GM19193 (cell line): ENCODE measurements around the gene FMN1.

Source experiments
- POLR2A ChIP-seq: IDR thresholded peaks from 4 replicates; pipeline ENCODE4 v1.6.1; 2011; ENCODE audit not compliant: insufficient read depth, insufficient read length; ENCODE audit errors: extremely low read depth

Gene FMN1

GRCh38 chr15:33207646-33208045 is 13.1 kb upstream of the FMN1 start:
- TF ChIP-seq POLR2A: no peak

- TF ChIP-seq POLR2A: no peak
These were observed 11.9 kb upstream of the FMN1 start for GRCh38 chr15:33206366-33206765.

- no peak for TF ChIP-seq POLR2A
These were observed 10.4 kb upstream of the FMN1 start for GRCh38 chr15:33204926-33205325.

- no peak for TF ChIP-seq POLR2A
These were observed 9.6 kb upstream of the FMN1 start for GRCh38 chr15:33204087-33204486.

GRCh38 chr15:33201491-33202231 is 7.1 kb upstream of the FMN1 start:
- TF ChIP-seq POLR2A: no peak

GRCh38 chr15:33200903-33201302 is 6.4 kb upstream of the FMN1 start:
- no peak for TF ChIP-seq POLR2A

- TF ChIP-seq POLR2A: no peak
These were observed 5.9 kb upstream of the FMN1 start for GRCh38 chr15:33200444-33200843.

GRCh38 chr15:33198541-33198940 is 4.0 kb upstream of the FMN1 start:
- TF ChIP-seq POLR2A: no peak

GRCh38 chr15:33197636-33198035 is 3.1 kb upstream of the FMN1 start:
- no peak for TF ChIP-seq POLR2A

GRCh38 chr15:33194237-33194636 is 277 bp downstream of the FMN1 start:
- no peak for TF ChIP-seq POLR2A

GRCh38 chr15:33191591-33191990 is 2.9 kb downstream of the FMN1 start:
- TF ChIP-seq POLR2A: no peak

GRCh38 chr15:33190539-33190938 is 4.0 kb downstream of the FMN1 start:
- TF ChIP-seq POLR2A: no peak

GRCh38 chr15:33188641-33189257 is 5.8 kb downstream of the FMN1 start:
- no peak for TF ChIP-seq POLR2A

GRCh38 chr15:33188159-33188558 is 6.4 kb downstream of the FMN1 start:
- TF ChIP-seq POLR2A: no peak

GRCh38 chr15:33183334-33183733 is 11.2 kb downstream of the FMN1 start:
- no peak for TF ChIP-seq POLR2A

GRCh38 chr15:33182926-33183325 is 11.6 kb downstream of the FMN1 start:
- TF ChIP-seq POLR2A: no peak
